B cell (primary cell): ENCODE measurements around the gene NDUFV2. TPM values are rescaled to one million over a fixed set of nuclear protein-coding genes. Genes with fewer than 3 reads are reported as not detected.

ENCODE experiments used
- ATAC-seq: fragments of 200-7000 bp; cut with Tn5 transposase; one replicate; pipeline ENCODE4 v1.10.0; 2021; ENCODE audit warnings: low read depth, mild to moderate bottlenecking, moderate number of reproducible peaks, moderate library complexity
- CTCF ChIA-PET: fragments of 350-600 bp; sonication (Branson Sonifier 250); formaldehyde crosslinking; loops from one replicate; lab custom pipeline; 2021; ENCODE audit warnings: antibody characterized with exemption, inconsistent platforms; lab: Charles Lee
- POLR2A ChIA-PET: fragments of 350-600 bp; sonication (Branson Sonifier 250); formaldehyde crosslinking; loops from one replicate; lab custom pipeline; 2021; ENCODE audit warnings: antibody characterized with exemption; lab: Charles Lee
- DNase-seq: peaks from one replicate; pipeline ENCODE4 v3.0.0; 2013
- H2AFZ ChIP-seq: 2 replicates; pipeline ENCODE4 v1.6.1; 2012; ENCODE audit warnings: mild to moderate bottlenecking, low read depth, low read length; ENCODE audit not compliant: insufficient read depth, poor library complexity, severe bottlenecking
- H3K27ac ChIP-seq, 2 donors: 1 replicate in 1 of 2; 2 replicates in 1 of 2; pipeline ENCODE4 v1.5.1; 2012 to 2013; ENCODE audit warnings: low read length in 2 of 2, mild to moderate bottlenecking in 2 of 2, moderate library complexity in 1 of 2
- H3K27me3 ChIP-seq, 4 experiments: fragments of 200-600 bp in 1 of 4; sonication (generic) in 1 of 4; replicated peaks in 1 of 4; 1 replicate in 2 of 4; 2 replicates in 2 of 4; pipeline versions ENCODE4 v1.6.1 to v1.7.0; 2013 to 2016; ENCODE audit warnings: low read length in 3 of 4, mild to moderate bottlenecking in 2 of 4, mixed read lengths in 1 of 4, moderate library complexity in 1 of 4; ENCODE audit not compliant: insufficient read depth in 4 of 4, control insufficient read depth in 3 of 4; ENCODE audit errors: control extremely low read depth in 1 of 4
- H3K36me3 ChIP-seq, 2 experiments: replicated peaks in 1 of 2; 1 replicate in 1 of 2; 2 replicates in 1 of 2; pipeline versions ENCODE4 v1.6.1 to v1.7.1; 2013; ENCODE audit warnings: low read length in 1 of 2; ENCODE audit not compliant: insufficient read depth in 2 of 2, control insufficient read depth in 1 of 2; ENCODE audit errors: control extremely low read depth in 1 of 2, extremely low read depth in 1 of 2
- H3K4me1 ChIP-seq, 2 donors: fragments of 200-600 bp in 1 of 2; sonication (generic) in 1 of 2; 1 replicate in 1 of 2; 2 replicates in 1 of 2; pipeline versions ENCODE4 v1.5.1 to v1.6.1; 2013 to 2017; ENCODE audit warnings: low read length in 2 of 2; ENCODE audit not compliant: control insufficient read depth in 2 of 2, insufficient read depth in 2 of 2
- H3K4me2 ChIP-seq: replicated peaks from 2 replicates; pipeline ENCODE3; 2012; ENCODE audit warnings: mild to moderate bottlenecking, low read depth, low read length; ENCODE audit not compliant: poor library complexity, severe bottlenecking
- H3K4me3 ChIP-seq, 5 experiments: fragments of 200-600 bp in 1 of 5; sonication (generic) in 1 of 5; 1 replicate in 3 of 5; 2 replicates in 2 of 5; pipeline versions ENCODE4 v1.5.1 to v1.7.0; 2011 to 2016; ENCODE audit warnings: low read length in 4 of 5, mild to moderate bottlenecking in 4 of 5, low read depth in 2 of 5, control low read depth in 1 of 5, moderate library complexity in 1 of 5; ENCODE audit not compliant: insufficient read depth in 1 of 5; ENCODE audit errors: control extremely low read depth in 1 of 5, extremely low read depth in 1 of 5
- H3K79me2 ChIP-seq: fragments of 200-600 bp; sonication (generic); one replicate; pipeline ENCODE4 v1.6.0; 2016; ENCODE audit warnings: low read length; ENCODE audit not compliant: control insufficient read depth, insufficient read depth
- H3K9ac ChIP-seq: fragments of 200-600 bp; sonication (generic); 2 replicates; pipeline ENCODE4 v1.6.1; 2017; ENCODE audit warnings: mild to moderate bottlenecking, low read length, moderate library complexity
- H3K9me3 ChIP-seq, 3 donors: one replicate each; pipeline versions ENCODE4 v1.6.1 to v1.7.1; 2013; ENCODE audit warnings: low read length in 2 of 3; ENCODE audit not compliant: control insufficient read depth in 2 of 3, insufficient read depth in 1 of 3; ENCODE audit errors: control extremely low read depth in 1 of 3
- H4K20me1 ChIP-seq: 2 replicates; pipeline ENCODE4 v1.6.0; 2012; ENCODE audit warnings: mild to moderate bottlenecking, low read length; ENCODE audit not compliant: insufficient read depth, control insufficient read depth, poor library complexity, severe bottlenecking
- H3K27ac Mint-ChIP-seq: one replicate; pipeline ENCODE4 v1.8.0; 2021; ENCODE audit warnings: mixed read lengths
- H3K27me3 Mint-ChIP-seq: one replicate; pipeline ENCODE4 v1.8.0; 2021; ENCODE audit warnings: mixed read lengths
- H3K4me1 Mint-ChIP-seq: one replicate; pipeline ENCODE4 v1.8.0; 2021; ENCODE audit warnings: mixed read lengths
- H3K4me3 Mint-ChIP-seq: one replicate; pipeline ENCODE4 v1.8.0; 2021; ENCODE audit warnings: mixed read lengths
- H3K9me3 Mint-ChIP-seq: one replicate; pipeline ENCODE4 v1.8.0; 2022; ENCODE audit warnings: mixed read lengths; ENCODE audit not compliant: insufficient read depth
- CTCF ChIP-seq: fragments of 200-600 bp; IDR thresholded peaks from one replicate; pipeline ENCODE4 v1.8.0; 2022; ENCODE audit warnings: antibody characterized with exemption, mild to moderate bottlenecking
- EZH2 ChIP-seq: IDR thresholded peaks from 2 replicates; pipeline ENCODE4 v1.6.1; 2012; ENCODE audit warnings: borderline replicate concordance, low read depth, mild to moderate bottlenecking, moderate library complexity, low read length; ENCODE audit not compliant: insufficient read depth, poor library complexity, severe bottlenecking
- WGBS: methylation state at CpG from one replicate; pipeline ENCODE4 v1.1.5; 2013; ENCODE audit warnings: missing lambda C conversion rate; ENCODE audit not compliant: insufficient coverage; 5-methylcytosine and 5-hydroxymethylcytosine counted together
- intact Hi-C: fragments of 100-400 bp; cut with micrococcal nuclease; formaldehyde crosslinking; loops from one replicate; pipeline ENCODE4 v1.10.0; 2022
- polyA plus RNA-seq: library from polyadenylated mRNA; depleted of rRNA; stranded (reverse); fragments of >200 nt; gene quantifications from 2 replicates; pipeline ENCODE4 v1.2.3, GENCODE V29; 2012
- total RNA-seq, 2 donors: library from RNA; stranded (reverse); fragments of 120-200 nt in 1 of 2; gene quantifications; 1 replicate in 1 of 2; 2 replicates in 1 of 2; pipeline versions ENCODE4 v1.2.3 to v1.2.4, GENCODE V29; 2013 to 2022

Gene NDUFV2
- total and polyA plus RNA-seq, 2 donors (not counting 1 experiment from before 2014, with no cell fraction given): 44.4 to 137 TPM

GRCh38 chr18:9140984-9141383 is 38.5 kb downstream of the NDUFV2 start:
- no peak for ATAC-seq
- Histone ChIP-seq H3K36me3 (peaks cover 0 to 4% of the 10 kb centered on the region in 2 experiments), H4K20me1 (peaks cover 30% of the 10 kb centered on the region), H3K9me3 (no peaks in the 10 kb centered on the region), H3K27me3 (no peaks in the 10 kb centered on the region), H3K4me3 (no peak overlapping the region), H3K4me2 (peak overlapping the region; percentile 71), H3K9ac (peak overlapping the region; percentile 39), H2AFZ (no peak overlapping the region), H3K79me2 (peaks cover 80% of the 10 kb centered on the region), H3K4me1 (peaks cover 58 to 70% of the 10 kb centered on the region in 2 donors), H3K27ac (peak overlapping the region; percentile 48 to 89)
- ChIA-PET POLR2A (interaction anchor here (2.2 kb wide), 1 partner anchor 38 kb away, joined by 7 read pairs; the partner anchor contains the start of gene NDUFV2), CTCF (interaction anchor here (1.7 to 2.3 kb wide), 4 partner anchors 23 to 70 kb away, joined by 5 to 17 read pairs (median 6); no protein-coding TSS in a partner anchor)
- Mint-ChIP-seq H3K27me3 (no peaks in the 10 kb centered on the region), H3K9me3 (no peaks in the 10 kb centered on the region), H3K4me1 (peaks cover 63% of the 10 kb centered on the region), H3K4me3 (peak overlapping the region; percentile 67), H3K27ac (peak overlapping the region; percentile 70)
- TF ChIP-seq EZH2: no peak
- no peak for TF ChIP-seq CTCF
- WGBS: 92% methylated on average over 2 of the region's 2 CpGs
- intact Hi-C loops: loop anchor here (1.0 to 10.0 kb wide), 2 partner anchors 7 to 474 kb away; partner anchors contain the start of gene PPP4R1
- DNase-seq: no peak

- Histone ChIP-seq H3K27ac (peak overlapping the region in 1 of 2 donors; percentile 43), H2AFZ (no peak overlapping the region), H3K4me3 (no peak overlapping the region), H3K9me3 (no peaks in the 10 kb centered on the region), H4K20me1 (peaks cover 31% of the 10 kb centered on the region), H3K4me2 (no peak overlapping the region), H3K9ac (no peak overlapping the region), H3K4me1 (peaks cover 60 to 72% of the 10 kb centered on the region in 2 donors), H3K27me3 (no peaks in the 10 kb centered on the region), H3K36me3 (peaks cover 0 to 4% of the 10 kb centered on the region in 2 experiments), H3K79me2 (peaks cover 100% of the 10 kb centered on the region)
- no peak for TF ChIP-seq EZH2
- TF ChIP-seq CTCF: no peak
- ChIA-PET CTCF (interaction anchor here (0.6 to 2.5 kb wide), 4 partner anchors 9 to 75 kb away, joined by 3 to 84 read pairs (median 12); partner anchors contain the start of genes ANKRD12 and NDUFV2), POLR2A (interaction anchor here (2.1 kb wide), 1 partner anchor 10 kb away, joined by 5 read pairs; the partner anchor contains the start of gene ANKRD12)
- Mint-ChIP-seq H3K27me3 (no peaks in the 10 kb centered on the region), H3K4me3 (no peak overlapping the region), H3K27ac (no peak overlapping the region), H3K4me1 (peaks cover 76% of the 10 kb centered on the region), H3K9me3 (no peaks in the 10 kb centered on the region)
- DNase-seq (no peak), ATAC-seq (no peak)
- no CpG with 5 or more reads among the region's 1 CpG for WGBS
- intact Hi-C loops: loop anchor here (5.0 to 10.0 kb wide), 3 partner anchors 36 to 494 kb away; partner anchors contain the start of gene PPP4R1
These were observed 43.7 kb downstream of the NDUFV2 start for GRCh38 chr18:9146224-9146623.
